ENCODE results near the gene CSTF1. TPM values are rescaled to one million over a fixed set of nuclear protein-coding genes. Genes with fewer than 3 reads are reported as not detected.

The CSTF1 gene
- total and polyA plus RNA-seq, 2 of the 4 experiments (the other 2 are of a cell fraction) = 48.8 to 105 TPM

- TF ChIP-seq CTCF (conservative IDR thresholded peaks at IDR 0.05; ENCODE audit: low read depth, low read length) (no peak), MXI1 (IDR thresholded peaks at IDR 0.05; ENCODE audit: borderline replicate concordance, low read depth, low read length) (peak; percentile 73; the same call in 1 of the 2 replicates)
Observed at GRCh38 chr20:56439771-56440291, 47.4 kb downstream of the CSTF1 start (continued).
